HCT116 (cell line): Measurements from ENCODE around the gene SLC6A8. TPM values are rescaled to one million over a fixed set of nuclear protein-coding genes. Genes with fewer than 3 reads are reported as not detected.

Experiments used
- ATAC-seq: fragments of 200-7000 bp; cut with Tn5 transposase; 2 replicates; pipeline ENCODE4 v1.9.1; 2020; ENCODE audit warnings: mild to moderate bottlenecking, moderate library complexity
- BruUV-seq: library from RNA; stranded (reverse); fragments of 400-500 nt; replicated peaks from 2 replicates; lab custom pipeline; 2021; lab: Mats Ljungman, UMichigan
- CTCF ChIA-PET: fragments of 300-600 bp; sonication (Branson Sonifier 250); formaldehyde crosslinking; loops from one replicate; lab custom pipeline; 2021; ENCODE audit warnings: antibody characterized with exemption; lab: Charles Lee
- POLR2A ChIA-PET: fragments of 300-600, 350-600 bp; sonication (Branson Sonifier 250); formaldehyde crosslinking; loops from one replicate; lab custom pipeline; 2021; ENCODE audit warnings: antibody characterized with exemption; lab: Charles Lee
- RAD21 ChIA-PET, 2 experiments: fragments of 300-600 bp; sonication (Branson Sonifier 250); formaldehyde crosslinking; loops; one replicate each; lab custom pipeline; 2023; ENCODE audit warnings: low total read pairs in 2 of 2; ENCODE audit not compliant: uncharacterized antibody in 2 of 2, unreplicated experiment in 2 of 2, low non-redundant PET in 1 of 2; lab: Charles Lee
- DNase-seq: peaks from one replicate; pipeline ENCODE4 v3.0.0-alpha.2; 2010; ENCODE audit warnings: low read depth, low spot score
- H2AFZ ChIP-seq: fragments of 200-600 bp; shearing (Covaris generic), sonication (generic); 2 replicates; pipeline ENCODE4 v1.6.1; 2017; ENCODE audit warnings: low read depth, mixed run types, mixed read lengths, antibody characterized with exemption, low read length; ENCODE audit not compliant: poor library complexity, severe bottlenecking
- H3K27ac ChIP-seq: 2 replicates; pipeline ENCODE4 v1.5.1; 2012; ENCODE audit warnings: low read depth, low read length
- H3K27me3 ChIP-seq: fragments of 200-600 bp; sonication (generic); 2 replicates; pipeline ENCODE4 v1.6.1; 2016; ENCODE audit warnings: mixed run types, low read length, mixed read lengths; ENCODE audit not compliant: insufficient read depth
- H3K36me3 ChIP-seq, 2 experiments: fragments of 200-500 bp in 1 of 2; fragments of 200-600 bp in 1 of 2; sonication (Bioruptor generic) in 1 of 2; sonication (generic) in 1 of 2; 2 replicates each; pipeline versions ENCODE4 v1.5.1 to v1.6.1; 2014 to 2016; ENCODE audit warnings: low read length in 2 of 2, inconsistent platforms in 1 of 2, mixed read lengths in 1 of 2, mixed run types in 1 of 2; ENCODE audit not compliant: insufficient read depth in 2 of 2, control insufficient read depth in 1 of 2
- H3K4me1 ChIP-seq, 2 experiments: fragments of 200-600 bp in 1 of 2; sonication (generic) in 1 of 2; 2 replicates each; pipeline versions ENCODE4 v1.5.1 to v1.6.1; 2012 to 2017; ENCODE audit warnings: low read length in 2 of 2, inconsistent platforms in 1 of 2, mild to moderate bottlenecking in 1 of 2, mixed read lengths in 1 of 2, mixed run types in 1 of 2, moderate library complexity in 1 of 2; ENCODE audit not compliant: insufficient read depth in 2 of 2, control insufficient read depth in 1 of 2
- H3K4me2 ChIP-seq: fragments of 200-600 bp; sonication (generic); 2 replicates; pipeline ENCODE4 v1.6.1; 2017; ENCODE audit warnings: mixed run types, low read length, mixed read lengths
- H3K4me3 ChIP-seq, 2 experiments: fragments of 200-600 bp in 1 of 2; sonication (generic) in 1 of 2; replicated peaks in 1 of 2; 2 replicates each; pipeline ENCODE4 v1.5.1; 2011 to 2016; ENCODE audit warnings: low read length in 2 of 2, control low read depth in 1 of 2, low read depth in 1 of 2, mild to moderate bottlenecking in 1 of 2, mixed read lengths in 1 of 2, mixed run types in 1 of 2
- H3K79me2 ChIP-seq: fragments of 200-600 bp; sonication (generic); 2 replicates; pipeline ENCODE4 v1.6.1; 2017; ENCODE audit warnings: mild to moderate bottlenecking, mixed run types, low read length, moderate library complexity, mixed read lengths; ENCODE audit not compliant: insufficient read depth
- H3K9ac ChIP-seq: fragments of 200-600 bp; sonication (generic); 2 replicates; pipeline ENCODE4 v1.6.1; 2016; ENCODE audit warnings: low read length, mixed read lengths
- H3K9me2 ChIP-seq: fragments of 200-600 bp; sonication (generic), shearing (Covaris generic); 2 replicates; pipeline ENCODE4 v1.6.1; 2017; ENCODE audit warnings: mixed run types, mild to moderate bottlenecking, moderate library complexity; ENCODE audit not compliant: insufficient read depth
- H3K9me3 ChIP-seq, 2 experiments: fragments of 200-500 bp in 1 of 2; fragments of 200-600 bp in 1 of 2; sonication (Bioruptor generic) in 1 of 2; sonication (generic) in 1 of 2; 2 replicates each; pipeline ENCODE4 v1.6.1; 2014 to 2017; ENCODE audit warnings: low read length in 2 of 2, mixed read lengths in 2 of 2, inconsistent platforms in 1 of 2, low read depth in 1 of 2, mild to moderate bottlenecking in 1 of 2, mixed run types in 1 of 2, moderate library complexity in 1 of 2; ENCODE audit not compliant: control insufficient read depth in 1 of 2, insufficient read depth in 1 of 2
- H4K20me1 ChIP-seq: fragments of 200-600 bp; sonication (generic), shearing (Covaris generic); 2 replicates; pipeline ENCODE4 v1.6.1; 2017; ENCODE audit warnings: mixed run types, mild to moderate bottlenecking, moderate library complexity; ENCODE audit not compliant: insufficient read depth
- EGR1 ChIP-seq: IDR thresholded peaks from 2 replicates; pipeline ENCODE4 v1.6.1; 2012; ENCODE audit warnings: low read depth
- EZH2phosphoT487 ChIP-seq: fragments of 200-600 bp; IDR thresholded peaks from 2 replicates; pipeline ENCODE4 v1.6.1; 2018; ENCODE audit warnings: antibody characterized with exemption, borderline replicate concordance
- POLR2A ChIP-seq: IDR thresholded peaks from 2 replicates; pipeline ENCODE4 v1.7.0; 2011; ENCODE audit warnings: borderline replicate concordance; ENCODE audit not compliant: insufficient read depth, insufficient read length; ENCODE audit errors: extremely low read depth
- SRF ChIP-seq: IDR thresholded peaks from 2 replicates; pipeline ENCODE4 v1.6.1; 2012; ENCODE audit warnings: low read depth
- ZFX ChIP-seq: fragments of 450-650 bp; IDR thresholded peaks from 2 replicates; pipeline ENCODE4 v1.6.1; 2017
- intact Hi-C: fragments of 100-400 bp; cut with micrococcal nuclease; formaldehyde crosslinking; loops from 2 replicates; pipeline ENCODE4 v1.10.0; 2022
- total RNA-seq: library from RNA; stranded (reverse); gene quantifications from one replicate; pipeline ENCODE4 v1.2.1, GENCODE V29; 2021; ENCODE audit not compliant: unreplicated experiment
- TF ChIP-seq, protein P1 (sequence below), 3 experiments: fragments of 200-600 bp in 1 of 3; sonication (generic) in 1 of 3; IDR thresholded peaks in 2 of 3; conservative IDR thresholded peaks in 1 of 3; 2 replicates each; pipeline ENCODE4 v1.5.1; 2012 to 2017; ENCODE audit warnings: low read depth in 2 of 3, low read length in 2 of 3, antibody characterized with exemption in 1 of 3, borderline replicate concordance in 1 of 3, control low read depth in 1 of 3, mild to moderate bottlenecking in 1 of 3, mixed read lengths in 1 of 3, mixed run types in 1 of 3, moderate library complexity in 1 of 3; ENCODE audit not compliant: insufficient read depth in 1 of 3
- TF ChIP-seq, protein P2 (sequence below): IDR thresholded peaks from 2 replicates; pipeline ENCODE4 v1.6.1; 2012; ENCODE audit warnings: low read depth
- TF ChIP-seq, protein P3 (sequence below): IDR thresholded peaks from 2 replicates; pipeline ENCODE4 v1.6.1; 2011; ENCODE audit warnings: mild to moderate bottlenecking, low read length, moderate library complexity; ENCODE audit not compliant: insufficient replicate concordance; ENCODE audit errors: extremely low read depth

Gene SLC6A8
- total RNA-seq, 1 experiment from 2014 or later, result 101 TPM

DNA sequence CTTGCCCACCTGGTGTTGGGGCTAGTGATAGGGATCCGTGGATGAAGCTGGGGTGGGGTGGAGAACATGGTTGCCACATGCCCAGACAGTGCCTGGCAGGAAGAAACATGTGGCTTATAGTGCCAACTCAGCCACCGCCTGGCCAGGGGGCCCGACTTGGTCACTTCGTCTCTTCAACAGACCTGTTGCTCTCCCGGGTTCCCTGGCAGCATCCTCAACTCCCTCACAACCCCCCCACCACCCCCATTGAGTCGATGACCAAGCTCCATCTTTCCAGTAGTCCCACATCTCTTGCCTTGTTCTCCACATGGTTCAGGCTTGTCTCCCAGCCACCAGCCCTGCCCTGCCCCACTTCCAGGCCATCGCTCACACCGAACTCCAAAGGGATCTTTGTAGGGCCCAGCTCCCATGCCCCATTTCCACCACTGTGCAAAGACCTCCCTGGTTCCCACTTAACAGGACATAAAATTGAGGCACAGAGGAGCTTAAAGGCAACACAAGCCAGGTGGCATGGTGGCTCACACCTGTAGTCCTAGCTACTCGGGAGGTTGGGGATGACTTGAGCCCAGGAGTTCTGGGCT lies 21.9 kb upstream of the SLC6A8 start:
- H3K27ac ChIP-seq, result no peak overlapping the region
- no peaks in the 10 kb centered on the region for H3K36me3 ChIP-seq
- no peak overlapping the region for H3K4me2 ChIP-seq
- ChIA-PET RAD21 (no interaction called here), CTCF (interaction anchor here (2.5 kb wide), 1 partner anchor 111 kb away, joined by 11 read pairs; no protein-coding TSS in a partner anchor), POLR2A (interaction anchor here (0.6 kb wide), 1 partner anchor 46 kb away, joined by 3 read pairs; no protein-coding TSS in a partner anchor)
- no peak for TF ChIP-seq ZFX
- TF ChIP-seq EGR1, result no peak
- intact Hi-C loops, result loop anchor here (10.0 kb wide), 3 partner anchors 51 to 711 kb away; no protein-coding TSS in a partner anchor
- H3K9ac ChIP-seq, result no peak overlapping the region
- no peak overlapping the region for H2AFZ ChIP-seq
- DNase-seq, result no peak
- H3K9me2 ChIP-seq, result no peaks in the 10 kb centered on the region
- no TSS peak for BruUV-seq
- no peaks in the 10 kb centered on the region for H4K20me1 ChIP-seq
- H3K4me3 ChIP-seq, result no peak overlapping the region
- H3K4me1 ChIP-seq, result peaks cover 0 to 3% of the 10 kb centered on the region in 2 experiments; a peak in 2 of 4 replicates
- ATAC-seq, result no peak
- no peaks in the 10 kb centered on the region for H3K9me3 ChIP-seq
- no peaks in the 10 kb centered on the region for H3K27me3 ChIP-seq
- no peaks in the 10 kb centered on the region for H3K79me2 ChIP-seq

DNA sequence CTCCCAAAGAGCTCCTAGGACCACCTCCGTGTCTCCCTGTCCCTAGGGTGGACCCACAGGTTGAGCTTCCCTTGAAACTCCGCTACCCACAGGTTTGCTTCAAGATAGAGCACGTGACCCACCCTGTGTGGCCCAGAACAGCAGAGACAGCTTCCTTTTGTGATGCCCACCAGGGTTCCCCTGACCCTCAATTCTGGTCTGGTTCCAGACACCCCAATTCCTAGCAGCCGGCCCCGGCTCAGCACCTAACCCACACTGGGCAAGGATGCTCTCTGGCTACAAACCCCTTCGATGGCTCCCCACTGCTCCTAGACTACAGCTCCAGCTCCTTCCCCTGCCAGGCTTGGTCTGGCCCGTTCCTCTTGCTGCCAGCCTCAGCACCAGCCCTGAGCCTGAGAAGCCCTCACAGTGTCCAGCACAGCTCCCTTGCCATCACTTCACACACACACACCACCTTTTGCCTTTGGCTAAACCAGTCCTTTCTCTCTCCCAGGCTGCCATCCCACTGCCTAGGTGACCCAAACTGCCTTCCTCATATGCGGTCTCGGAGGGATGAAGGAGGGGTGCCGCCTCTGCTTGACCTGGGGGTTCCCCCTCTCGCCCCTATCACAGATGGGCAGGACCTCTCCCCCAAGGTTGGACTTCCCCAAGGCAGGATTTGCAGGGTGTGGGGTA lies 20.3 kb upstream of the SLC6A8 start:
- ChIA-PET RAD21 (interaction anchor here (0.5 to 1.2 kb wide), 5 partner anchors 32 to 278 kb away, joined by 3 to 7 read pairs (median 3); no protein-coding TSS in a partner anchor), POLR2A (no interaction called here), CTCF (interaction anchor here (0.5 to 2.5 kb wide), 17 partner anchors 10 to 726 kb away, joined by 3 to 25 read pairs (median 3); partner anchors contain the start of gene HAUS7)
- Histone ChIP-seq H3K4me2 (peak overlapping the region; percentile 49), H3K9me2 (no peaks in the 10 kb centered on the region), H2AFZ (no peak overlapping the region), H3K4me3 (peak overlapping the region; percentile 30 to 39), H3K27ac (no peak overlapping the region; the same call in 1 of the 2 replicates), H3K36me3 (no peaks in the 10 kb centered on the region), H3K27me3 (no peaks in the 10 kb centered on the region), H3K79me2 (no peaks in the 10 kb centered on the region), H3K4me1 (peaks cover 0 to 3% of the 10 kb centered on the region in 2 experiments; a peak in 1 of 4 replicates), H3K9ac (no peak overlapping the region), H3K9me3 (no peaks in the 10 kb centered on the region), H4K20me1 (no peaks in the 10 kb centered on the region)
- peak; percentile 33; the same call in 1 of the 2 replicates for ATAC-seq
- intact Hi-C loops, result loop anchor here (10.0 kb wide), 3 partner anchors 53 to 713 kb away; no protein-coding TSS in a partner anchor
- BruUV-seq, result no TSS peak
- DNase-seq, result no peak
- TF ChIP-seq, protein P1, sequence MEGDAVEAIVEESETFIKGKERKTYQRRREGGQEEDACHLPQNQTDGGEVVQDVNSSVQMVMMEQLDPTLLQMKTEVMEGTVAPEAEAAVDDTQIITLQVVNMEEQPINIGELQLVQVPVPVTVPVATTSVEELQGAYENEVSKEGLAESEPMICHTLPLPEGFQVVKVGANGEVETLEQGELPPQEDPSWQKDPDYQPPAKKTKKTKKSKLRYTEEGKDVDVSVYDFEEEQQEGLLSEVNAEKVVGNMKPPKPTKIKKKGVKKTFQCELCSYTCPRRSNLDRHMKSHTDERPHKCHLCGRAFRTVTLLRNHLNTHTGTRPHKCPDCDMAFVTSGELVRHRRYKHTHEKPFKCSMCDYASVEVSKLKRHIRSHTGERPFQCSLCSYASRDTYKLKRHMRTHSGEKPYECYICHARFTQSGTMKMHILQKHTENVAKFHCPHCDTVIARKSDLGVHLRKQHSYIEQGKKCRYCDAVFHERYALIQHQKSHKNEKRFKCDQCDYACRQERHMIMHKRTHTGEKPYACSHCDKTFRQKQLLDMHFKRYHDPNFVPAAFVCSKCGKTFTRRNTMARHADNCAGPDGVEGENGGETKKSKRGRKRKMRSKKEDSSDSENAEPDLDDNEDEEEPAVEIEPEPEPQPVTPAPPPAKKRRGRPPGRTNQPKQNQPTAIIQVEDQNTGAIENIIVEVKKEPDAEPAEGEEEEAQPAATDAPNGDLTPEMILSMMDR (IDR thresholded peaks at IDR 0.05 in 2 of 3, conservative IDR thresholded peaks at IDR 0.05 in 1 of 3; ENCODE audit: borderline replicate concordance in 1 of 3, insufficient read depth in 1 of 3, low read depth in 2 of 3, low read length in 2 of 3), result no peak
- TF ChIP-seq, protein P2, sequence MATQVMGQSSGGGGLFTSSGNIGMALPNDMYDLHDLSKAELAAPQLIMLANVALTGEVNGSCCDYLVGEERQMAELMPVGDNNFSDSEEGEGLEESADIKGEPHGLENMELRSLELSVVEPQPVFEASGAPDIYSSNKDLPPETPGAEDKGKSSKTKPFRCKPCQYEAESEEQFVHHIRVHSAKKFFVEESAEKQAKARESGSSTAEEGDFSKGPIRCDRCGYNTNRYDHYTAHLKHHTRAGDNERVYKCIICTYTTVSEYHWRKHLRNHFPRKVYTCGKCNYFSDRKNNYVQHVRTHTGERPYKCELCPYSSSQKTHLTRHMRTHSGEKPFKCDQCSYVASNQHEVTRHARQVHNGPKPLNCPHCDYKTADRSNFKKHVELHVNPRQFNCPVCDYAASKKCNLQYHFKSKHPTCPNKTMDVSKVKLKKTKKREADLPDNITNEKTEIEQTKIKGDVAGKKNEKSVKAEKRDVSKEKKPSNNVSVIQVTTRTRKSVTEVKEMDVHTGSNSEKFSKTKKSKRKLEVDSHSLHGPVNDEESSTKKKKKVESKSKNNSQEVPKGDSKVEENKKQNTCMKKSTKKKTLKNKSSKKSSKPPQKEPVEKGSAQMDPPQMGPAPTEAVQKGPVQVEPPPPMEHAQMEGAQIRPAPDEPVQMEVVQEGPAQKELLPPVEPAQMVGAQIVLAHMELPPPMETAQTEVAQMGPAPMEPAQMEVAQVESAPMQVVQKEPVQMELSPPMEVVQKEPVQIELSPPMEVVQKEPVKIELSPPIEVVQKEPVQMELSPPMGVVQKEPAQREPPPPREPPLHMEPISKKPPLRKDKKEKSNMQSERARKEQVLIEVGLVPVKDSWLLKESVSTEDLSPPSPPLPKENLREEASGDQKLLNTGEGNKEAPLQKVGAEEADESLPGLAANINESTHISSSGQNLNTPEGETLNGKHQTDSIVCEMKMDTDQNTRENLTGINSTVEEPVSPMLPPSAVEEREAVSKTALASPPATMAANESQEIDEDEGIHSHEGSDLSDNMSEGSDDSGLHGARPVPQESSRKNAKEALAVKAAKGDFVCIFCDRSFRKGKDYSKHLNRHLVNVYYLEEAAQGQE, result no peak
- no peak for TF ChIP-seq EZH2phosphoT487
- TF ChIP-seq POLR2A, result no peak
- TF ChIP-seq, protein P3, sequence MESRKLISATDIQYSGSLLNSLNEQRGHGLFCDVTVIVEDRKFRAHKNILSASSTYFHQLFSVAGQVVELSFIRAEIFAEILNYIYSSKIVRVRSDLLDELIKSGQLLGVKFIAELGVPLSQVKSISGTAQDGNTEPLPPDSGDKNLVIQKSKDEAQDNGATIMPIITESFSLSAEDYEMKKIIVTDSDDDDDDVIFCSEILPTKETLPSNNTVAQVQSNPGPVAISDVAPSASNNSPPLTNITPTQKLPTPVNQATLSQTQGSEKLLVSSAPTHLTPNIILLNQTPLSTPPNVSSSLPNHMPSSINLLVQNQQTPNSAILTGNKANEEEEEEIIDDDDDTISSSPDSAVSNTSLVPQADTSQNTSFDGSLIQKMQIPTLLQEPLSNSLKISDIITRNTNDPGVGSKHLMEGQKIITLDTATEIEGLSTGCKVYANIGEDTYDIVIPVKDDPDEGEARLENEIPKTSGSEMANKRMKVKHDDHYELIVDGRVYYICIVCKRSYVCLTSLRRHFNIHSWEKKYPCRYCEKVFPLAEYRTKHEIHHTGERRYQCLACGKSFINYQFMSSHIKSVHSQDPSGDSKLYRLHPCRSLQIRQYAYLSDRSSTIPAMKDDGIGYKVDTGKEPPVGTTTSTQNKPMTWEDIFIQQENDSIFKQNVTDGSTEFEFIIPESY, result no peak
- TF ChIP-seq SRF, result no peak
